ENCODE data around the gene POU2AF3.

GRCh38 chr11:111319296-111319695, 20.9 kb downstream of the POU2AF3 start:
- TF ChIP-seq ZFX (IDR thresholded peaks at IDR 0.05) (no peak), CTCF (conservative IDR thresholded peaks at IDR 0.05) (no peak)
